K562 (cell line): Measurements from ENCODE around the gene AGMO. TPM values are rescaled to one million over a fixed set of nuclear protein-coding genes. Genes with fewer than 3 reads are reported as not detected.
A peak's percentile ranks its signal among the peaks of the same experiment; 100 is the strongest.

Source experiments
- ATAC-seq: fragments of 200-7000 bp; cut with Tn5 transposase; 3 replicates; pipeline ENCODE4 v1.9.1; 2020; ENCODE audit warnings: moderate library complexity
- BruUV-seq: library from RNA; stranded (reverse); fragments of 400-500 nt; replicated peaks from 2 replicates; lab custom pipeline; 2021; lab: Mats Ljungman, UMichigan
- CTCF ChIA-PET: fragments of 300-600 bp; formaldehyde crosslinking; extraction: SDS; loops from one replicate; lab custom pipeline; 2021; ENCODE audit warnings: low intra/inter-chr PET ratio; lab: Yijun Ruan, JAX
- POLR2A ChIA-PET: fragments of 300-600, 350-650 bp; sonication (Branson Sonifier 250); formaldehyde crosslinking; extraction: SDS; loops from one replicate; lab custom pipeline; 2021; ENCODE audit warnings: antibody characterized with exemption, inconsistent platforms; lab: Yijun Ruan, JAX
- DNase-seq, 4 experiments: peaks; one replicate each; pipeline versions ENCODE4 v3.0.0 to v3.0.0-alpha.2; 2011 to 2018; ENCODE audit warnings: low spot score in 3 of 4, mixed read lengths in 3 of 4; ENCODE audit errors: extremely low read depth in 1 of 4
- FAIRE-seq: peaks from 2 replicates; lab custom pipeline; 2011; peaks lifted over from hg19 to GRCh38; lab: Jason Lieb, UNC
- H2AFZ ChIP-seq: 2 replicates; pipeline ENCODE4 v1.6.0; 2011; ENCODE audit warnings: low read depth, low read length, control low read depth, inconsistent platforms
- H3K27ac ChIP-seq: fragments of 200-600 bp; 3 replicates; pipeline ENCODE4 v1.8.0; 2011; ENCODE audit warnings: low read depth, mild to moderate bottlenecking, control low read depth, inconsistent platforms, low read length, moderate library complexity, mixed read lengths; ENCODE audit errors: extremely low read depth
- H3K27me3 ChIP-seq, 2 experiments: fragments of 300-600 bp in 1 of 2; 2 replicates in 1 of 2; 3 replicates in 1 of 2; pipeline versions ENCODE4 v1.6.0 to v1.8.0; 2011; ENCODE audit warnings: inconsistent platforms in 2 of 2, low read length in 2 of 2, mild to moderate bottlenecking in 1 of 2, mixed read lengths in 1 of 2, moderate library complexity in 1 of 2; ENCODE audit not compliant: control insufficient read depth in 2 of 2, insufficient read depth in 2 of 2
- H3K36me3 ChIP-seq: fragments of 300-600 bp; 3 replicates; pipeline ENCODE4 v1.8.0; 2011; ENCODE audit warnings: mild to moderate bottlenecking, low read length, inconsistent platforms; ENCODE audit not compliant: control insufficient read depth, insufficient read depth
- H3K4me1 ChIP-seq, 2 experiments: fragments of 200-600 bp in 1 of 2; replicated peaks in 1 of 2; 2 replicates in 1 of 2; 3 replicates in 1 of 2; pipeline versions ENCODE4 v1.5.1 to v1.8.0; 2011; ENCODE audit warnings: inconsistent platforms in 2 of 2, low read length in 2 of 2, mild to moderate bottlenecking in 1 of 2, mixed read lengths in 1 of 2, moderate library complexity in 1 of 2; ENCODE audit not compliant: control insufficient read depth in 2 of 2, insufficient read depth in 2 of 2
- H3K4me2 ChIP-seq: 2 replicates; pipeline ENCODE4 v1.6.1; 2011; ENCODE audit warnings: low read length, control low read depth, inconsistent platforms, mixed read lengths; ENCODE audit not compliant: insufficient read depth
- H3K4me3 ChIP-seq: fragments of 200-600 bp; sonication (generic), shearing (Covaris generic); 2 replicates; pipeline ENCODE4 v1.5.1; 2016; ENCODE audit warnings: control low read depth, inconsistent platforms
- H3K79me2 ChIP-seq: fragments of 200-600 bp; 3 replicates; pipeline ENCODE4 v1.8.0; 2011; ENCODE audit warnings: low read length, inconsistent platforms; ENCODE audit not compliant: control insufficient read depth, insufficient read depth
- H3K9ac ChIP-seq, 2 experiments: 2 replicates each; pipeline versions ENCODE4 v1.6.0 to v1.6.1; 2011; ENCODE audit warnings: low read depth in 2 of 2, low read length in 2 of 2, control low read depth in 1 of 2, inconsistent platforms in 1 of 2, mild to moderate bottlenecking in 1 of 2, mixed read lengths in 1 of 2; ENCODE audit not compliant: insufficient read depth in 1 of 2
- H3K9me1 ChIP-seq: one replicate; pipeline ENCODE4 v1.6.0; 2011; ENCODE audit warnings: inconsistent platforms, mild to moderate bottlenecking, low read length, moderate library complexity; ENCODE audit not compliant: control insufficient read depth, insufficient read depth
- H3K9me3 ChIP-seq: replicated peaks from 2 replicates; pipeline ENCODE4 v1.5.1; 2011; ENCODE audit warnings: low read depth, low read length, inconsistent platforms; ENCODE audit not compliant: control insufficient read depth, insufficient read depth
- H4K20me1 ChIP-seq: replicated peaks from 2 replicates; pipeline ENCODE4 v1.6.1; 2011; ENCODE audit warnings: low read length, inconsistent platforms, mixed read lengths; ENCODE audit not compliant: control insufficient read depth, insufficient read depth
- BMI1 ChIP-seq: fragments of 150-350 bp; IDR thresholded peaks from 2 replicates; pipeline ENCODE4 v1.6.1; 2014; ENCODE audit warnings: low read length
- CEBPG ChIP-seq, 3 experiments: fragments of 200-800 bp in 1 of 3; sonication (Bioruptor generic) in 1 of 3; sonication (generic) in 1 of 3; formaldehyde crosslinking in 1 of 3; IDR thresholded peaks in 2 of 3; conservative IDR thresholded peaks in 1 of 3; 2 replicates each; pipeline versions ENCODE4 v1.6.1 to v1.8.0; 2016 to 2022; ENCODE audit warnings: missing compliant biosample characterization in 2 of 3, missing genetic modification characterization in 2 of 3, mild to moderate bottlenecking in 1 of 3, missing genetic modification reagents in 1 of 3
- HNRNPH1 ChIP-seq: fragments of 200-400 bp; formaldehyde crosslinking; optimal IDR thresholded peaks from 2 replicates; pipeline ENCODE3; 2017; ENCODE audit warnings: low read depth, mild to moderate bottlenecking, low read length, moderate library complexity
- RAD21 ChIP-seq, 2 experiments: fragments of 250-450 bp in 1 of 2; fragments of 450-650 bp in 1 of 2; sonication (Bioruptor Pico) in 1 of 2; formaldehyde crosslinking in 1 of 2; IDR thresholded peaks in 1 of 2; conservative IDR thresholded peaks in 1 of 2; 2 replicates each; pipeline versions ENCODE4 v1.4.0 to v1.8.0; 2020 to 2022; ENCODE audit warnings: mild to moderate bottlenecking in 2 of 2, moderate library complexity in 1 of 2
- SP2 ChIP-seq: IDR thresholded peaks from 2 replicates; pipeline ENCODE4 v1.6.1; 2011; ENCODE audit warnings: mild to moderate bottlenecking, low read depth, low read length, moderate library complexity; ENCODE audit not compliant: poor library complexity, severe bottlenecking; ENCODE audit errors: extremely low read depth
- SRSF9 ChIP-seq: fragments of 200-400 bp; formaldehyde crosslinking; IDR thresholded peaks from 2 replicates; pipeline ENCODE4 v1.6.1; 2017; ENCODE audit warnings: low read depth, low read length, borderline replicate concordance
- THRB ChIP-seq: fragments of 450-650 bp; formaldehyde crosslinking; conservative IDR thresholded peaks from 2 replicates; pipeline ENCODE4 v1.4.0; 2022; ENCODE audit warnings: mild to moderate bottlenecking, missing genetic modification characterization
- ZKSCAN1 ChIP-seq: fragments of 150-350 bp; IDR thresholded peaks from 2 replicates; pipeline ENCODE4 v1.6.1; 2016; ENCODE audit warnings: low read depth, low read length
- ZNF551 ChIP-seq: fragments of 250-450 bp; sonication (Bioruptor Pico); IDR thresholded peaks from 2 replicates; pipeline ENCODE4 v1.5.0; 2021; ENCODE audit warnings: mild to moderate bottlenecking, moderate library complexity
- ZNF77 ChIP-seq: fragments of 250-450 bp; sonication (Bioruptor Pico); IDR thresholded peaks from 2 replicates; pipeline ENCODE4 v1.5.0; 2020
- WGBS: fragments of 100-300 bp; shearing (Covaris generic); methylation state at CpG from one replicate; pipeline ENCODE4 v1.1.6; 2016; ENCODE audit warnings: low coverage, mixed read lengths; ENCODE audit not compliant: insufficient coverage; ENCODE audit errors: missing lambda C conversion rate; 5-methylcytosine and 5-hydroxymethylcytosine counted together
- in situ Hi-C: fragments of 300-500 bp; cut with MboI; formaldehyde crosslinking; loops from 4 replicates; pipeline ENCODE4 v1.15.0; 2018; ENCODE audit warnings: inconsistent platforms, mixed read lengths
- intact Hi-C: fragments of 100-400 bp; cut with micrococcal nuclease; formaldehyde crosslinking; loops from 2 replicates; pipeline ENCODE4 v1.14.2; 2022
- polyA plus RNA-seq, 8 experiments: library from polyadenylated mRNA; depleted of rRNA in 4 of 8; stranded (reverse) in 5 of 8; unstranded in 3 of 8; fragments of >200 nt; fragmentation: Nextera tagmentation in 2 of 8; fragmentation: Illumina TruSeq in 1 of 8; extraction: Ambion mirVana in 2 of 8; extraction: Trizol in 1 of 8; gene quantifications; 2 replicates each; pipeline versions ENCODE4 v1.2.1 to v1.2.3, GENCODE V29; 2011 to 2014; ENCODE audit warnings: inconsistent platforms in 1 of 8, missing spikeins in 1 of 8
- total RNA-seq, 7 experiments: library from RNA; depleted of rRNA in 6 of 7; stranded (reverse); fragments of >200 nt in 6 of 7; fragmentation: Illumina TruSeq in 2 of 7; extraction: Trizol in 2 of 7; gene quantifications; 2 replicates each; pipeline versions ENCODE4 v1.2.1 to v1.2.3, GENCODE V29; 2011 to 2021; ENCODE audit warnings: low replicate concordance in 1 of 7

Gene AGMO
- total and polyA plus RNA-seq, 9 of the 15 experiments (the other 6 are each of a cell fraction or from before 2014, with no cell fraction given) = 0.30 to 1.4 (median 0.69) TPM; not detected in 1

- BruUV-seq = no TSS peak
These were observed 6.4 kb downstream of the AGMO start for GRCh38 chr7:15555381-15555859.

More at GRCh38 chr7:15555381-15555859, 6.4 kb downstream of the AGMO start:
- Histone ChIP-seq H4K20me1 (no peaks in the 10 kb centered on the region), H3K4me1 (no peaks in the 10 kb centered on the region), H3K9ac (no peak overlapping the region), H3K9me3 (no peaks in the 10 kb centered on the region; the same call in 1 of the 2 replicates), H3K4me3 (no peak overlapping the region), H3K4me2 (no peak overlapping the region), H3K36me3 (no peaks in the 10 kb centered on the region), H2AFZ (no peak overlapping the region), H3K27me3 (no peaks in the 10 kb centered on the region), H3K79me2 (no peaks in the 10 kb centered on the region), H3K27ac (no peak overlapping the region), H3K9me1 (no peaks in the 10 kb centered on the region)
- intact Hi-C loops = no loop called here
- FAIRE-seq (no peak), DNase-seq (no peak), ATAC-seq (no peak)
- CTCF ChIA-PET = no interaction called here
- no peak for TF ChIP-seq BMI1
- TF ChIP-seq THRB (CRISPR knock-in tag) = no peak
- no peak for TF ChIP-seq SP2
- TF ChIP-seq HNRNPH1 = no peak
- TF ChIP-seq ZNF551 = no peak
- TF ChIP-seq RAD21 (CRISPR knock-in tag; conservative IDR thresholded peaks at IDR 0.05 in 1 of 2, IDR thresholded peaks at IDR 0.05 in 1 of 2) = peak in 1 of 2 experiments; percentile 50; a peak in 2 of 4 replicates
- TF ChIP-seq ZNF77 (CRISPR knock-in tag) = no peak
- TF ChIP-seq SRSF9 = no peak
- no peak for TF ChIP-seq ZKSCAN1
- no peak for TF ChIP-seq CEBPG (CRISPR knock-in tag; IDR thresholded peaks at IDR 0.05)
- peak in 1 of 2 experiments; percentile 65; a peak in 2 of 4 replicates for TF ChIP-seq CEBPG (tag; conservative IDR thresholded peaks at IDR 0.05 in 1 of 2, IDR thresholded peaks at IDR 0.05 in 1 of 2)
- POLR2A ChIA-PET = no interaction called here
- 0% methylated on average over 4 of the region's 4 CpGs for WGBS
- in situ Hi-C loops = no loop called here
